GM18861 (cell line): ENCODE results near the gene PRSS22.
A peak's percentile ranks its signal among the peaks of the same experiment; 100 is the strongest.
"Not testable (repeated sequence)": the region's sequence is repeated elsewhere in the genome, so short reads cannot be mapped to it uniquely, and the experiment has no call there.

Experiments
- ATAC-seq: cut with Tn5 transposase; IDR thresholded peaks from one replicate; pipeline ENCODE4 v1.9.1; 2021; ENCODE audit not compliant: unreplicated experiment

The PRSS22 gene, protein sequence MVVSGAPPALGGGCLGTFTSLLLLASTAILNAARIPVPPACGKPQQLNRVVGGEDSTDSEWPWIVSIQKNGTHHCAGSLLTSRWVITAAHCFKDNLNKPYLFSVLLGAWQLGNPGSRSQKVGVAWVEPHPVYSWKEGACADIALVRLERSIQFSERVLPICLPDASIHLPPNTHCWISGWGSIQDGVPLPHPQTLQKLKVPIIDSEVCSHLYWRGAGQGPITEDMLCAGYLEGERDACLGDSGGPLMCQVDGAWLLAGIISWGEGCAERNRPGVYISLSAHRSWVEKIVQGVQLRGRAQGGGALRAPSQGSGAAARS

DNA sequence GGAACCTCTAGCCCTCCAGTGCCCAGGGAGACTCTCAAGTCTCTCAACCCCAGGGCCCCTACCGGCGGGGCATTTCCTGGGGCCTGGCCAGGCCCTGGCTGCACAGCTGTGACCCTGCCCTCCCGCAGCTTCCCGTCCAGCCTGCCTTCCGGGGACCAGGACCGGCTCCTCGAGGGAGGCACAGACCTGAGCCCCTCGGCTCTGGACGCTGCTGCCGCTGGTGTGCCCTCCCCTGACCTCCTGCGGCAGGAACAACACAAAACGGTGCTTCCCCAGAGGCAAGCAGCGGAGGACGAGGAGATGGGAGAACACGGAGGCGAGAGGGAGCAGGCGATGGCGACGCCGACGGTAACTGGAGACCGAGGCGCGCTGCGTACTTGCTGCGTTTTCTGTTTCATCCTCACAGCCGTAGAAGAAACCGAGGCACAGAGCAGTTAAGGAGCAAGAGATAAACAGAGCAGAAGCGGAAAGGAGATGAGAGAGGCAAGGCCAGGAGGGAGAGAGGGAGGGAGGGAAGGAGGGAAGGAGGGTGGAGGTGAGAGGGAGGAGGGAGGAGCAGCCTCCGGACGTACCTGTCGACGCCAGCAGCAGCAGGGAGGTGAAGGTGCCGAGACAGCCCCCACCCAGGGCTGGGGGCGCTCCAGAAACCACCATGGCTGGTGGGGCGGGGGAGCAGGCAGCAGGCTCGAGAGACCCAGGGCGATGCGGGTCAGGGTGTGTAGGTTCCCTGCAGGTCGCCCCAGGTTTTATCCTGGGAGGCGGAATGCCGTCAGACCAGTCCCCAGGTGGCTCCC lies at the start of gene PRSS22:
Gene PRSS22, minus strand, starts transcription at position 720 of the 794 bp plus-strand sequence. Its CDS starts 66 bp downstream, at position 654.
- ATAC-seq, result no peak

DNA sequence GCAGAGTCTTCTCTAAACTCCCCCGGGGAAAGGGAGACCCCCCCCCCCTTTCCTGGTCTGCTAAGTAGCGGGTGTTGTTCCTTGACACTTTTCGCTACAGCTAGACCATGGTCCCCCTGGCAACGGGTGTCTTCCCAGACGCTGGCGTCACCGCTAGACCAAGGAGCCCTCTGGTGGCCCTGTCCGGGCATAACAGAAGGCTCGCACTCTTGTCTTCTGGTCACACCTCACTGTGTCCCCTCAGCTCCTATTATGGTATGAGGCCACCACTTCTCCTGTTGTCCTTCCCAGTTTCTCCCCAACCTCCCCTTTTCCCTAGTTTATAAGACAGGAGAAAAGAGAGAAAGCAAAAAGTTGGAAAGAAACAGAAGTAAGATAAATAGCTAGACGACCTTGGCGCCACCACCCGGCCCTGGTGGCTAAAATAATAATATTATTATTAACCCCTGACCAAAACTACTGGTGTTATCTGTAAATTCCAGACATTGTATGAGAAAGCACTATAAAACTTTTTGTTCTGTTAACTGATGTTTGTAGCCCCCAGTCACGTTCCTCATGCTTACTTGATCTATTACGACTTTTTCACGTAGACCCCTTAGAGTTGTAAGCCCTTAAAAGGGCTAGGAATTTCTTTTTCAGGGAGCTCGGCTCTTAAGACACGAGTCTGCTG lies 49.2 kb upstream of the PRSS22 start:
- not testable (repeated sequence) for ATAC-seq

GRCh38 chr16:2905988-2906387 lies 48.0 kb upstream of the PRSS22 start:
- no peak for ATAC-seq

DNA sequence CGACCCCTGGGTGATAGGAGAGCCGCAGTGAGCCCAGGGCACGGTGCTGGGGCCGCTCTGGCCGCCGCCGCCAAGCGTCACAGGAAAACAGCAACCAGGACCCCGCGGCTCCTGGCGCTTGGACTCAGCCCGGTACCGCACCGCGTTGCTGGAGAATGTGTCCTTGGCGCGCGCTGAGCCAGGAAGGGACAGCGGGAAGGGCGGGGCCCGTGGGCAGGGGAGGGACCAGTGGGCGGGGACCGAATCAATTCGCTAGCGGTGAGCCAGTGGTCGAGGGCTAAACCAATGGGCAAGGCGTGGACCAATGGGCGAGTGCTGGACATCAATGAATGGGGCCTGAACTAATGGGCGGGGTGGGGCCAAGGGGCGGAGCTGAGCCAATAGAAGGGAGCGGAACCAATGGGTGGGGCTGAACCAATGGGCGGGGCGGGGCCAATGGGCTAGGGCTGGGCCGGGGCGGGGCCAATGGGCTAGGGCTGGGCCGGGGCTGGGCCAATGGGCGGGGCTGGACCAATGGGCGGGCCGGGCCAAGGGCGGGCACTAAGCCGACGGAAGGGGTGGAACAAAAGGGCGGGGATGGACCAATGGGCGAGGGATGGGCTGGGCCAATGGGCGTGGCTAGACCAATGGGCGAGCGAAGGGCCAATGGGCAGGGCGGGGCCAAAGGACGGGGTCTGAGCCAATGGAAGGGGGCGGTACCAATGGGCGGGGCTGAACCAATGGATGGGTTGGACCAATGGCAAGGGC lies 47.4 kb upstream of the PRSS22 start:
- peak; percentile 57 for ATAC-seq

DNA sequence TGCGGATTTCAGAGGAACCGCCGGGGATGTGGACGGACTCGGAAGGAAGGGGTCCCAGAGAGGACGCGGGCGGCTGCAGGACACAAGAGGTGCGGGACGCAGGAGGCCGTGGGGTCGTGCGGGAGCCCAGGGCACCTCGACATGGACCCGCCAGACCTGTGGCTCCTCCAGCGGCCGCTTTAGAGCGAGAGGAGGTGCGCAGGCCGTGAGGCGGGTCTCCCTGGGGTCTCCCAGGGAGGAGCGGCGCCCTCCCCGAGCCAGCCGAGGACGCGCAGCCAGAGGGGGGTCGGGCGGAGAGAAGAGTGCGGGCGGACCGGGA lies 46.9 kb upstream of the PRSS22 start:
- peak; percentile 28 for ATAC-seq

DNA sequence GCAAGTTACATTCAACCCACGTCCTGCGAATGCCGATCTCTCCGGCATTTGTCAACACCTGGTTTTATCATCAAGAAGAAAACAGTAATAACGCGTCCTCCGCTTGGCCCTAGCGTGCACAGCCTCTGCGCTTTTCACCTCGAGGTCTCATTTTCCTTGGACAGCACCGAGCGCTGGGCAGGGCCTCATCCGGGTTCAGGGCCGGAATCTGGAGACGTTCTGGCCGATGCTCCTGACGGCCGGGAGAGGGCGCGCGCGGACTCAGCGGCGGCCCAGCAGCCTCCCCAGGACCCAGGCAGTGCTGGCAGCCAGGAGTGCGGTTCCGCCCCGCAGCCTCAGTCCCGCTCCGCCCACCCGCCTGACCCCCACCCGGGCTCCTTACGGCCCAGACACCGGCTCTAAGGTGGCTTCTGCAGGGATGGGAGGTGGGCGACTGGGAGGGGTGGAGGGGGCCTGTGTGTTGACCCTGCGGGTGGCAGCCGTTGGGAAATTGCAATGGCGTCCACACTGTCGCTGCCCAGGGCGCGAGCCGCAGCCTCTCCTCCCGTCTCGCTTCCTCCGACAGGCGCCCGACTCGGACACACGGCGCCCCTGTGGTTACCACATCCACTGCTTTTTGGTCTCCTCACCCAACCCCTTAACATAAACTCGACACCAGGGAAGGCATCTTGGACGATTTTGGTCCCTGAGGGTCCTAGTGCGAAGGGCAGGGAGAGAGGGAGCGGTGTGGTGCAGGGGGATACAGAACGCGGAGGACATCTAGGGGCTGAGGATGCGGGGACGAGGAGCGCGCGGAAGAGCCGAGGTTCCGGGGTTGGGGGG lies 46.3 kb upstream of the PRSS22 start:
- ATAC-seq, result peak; percentile 51

DNA sequence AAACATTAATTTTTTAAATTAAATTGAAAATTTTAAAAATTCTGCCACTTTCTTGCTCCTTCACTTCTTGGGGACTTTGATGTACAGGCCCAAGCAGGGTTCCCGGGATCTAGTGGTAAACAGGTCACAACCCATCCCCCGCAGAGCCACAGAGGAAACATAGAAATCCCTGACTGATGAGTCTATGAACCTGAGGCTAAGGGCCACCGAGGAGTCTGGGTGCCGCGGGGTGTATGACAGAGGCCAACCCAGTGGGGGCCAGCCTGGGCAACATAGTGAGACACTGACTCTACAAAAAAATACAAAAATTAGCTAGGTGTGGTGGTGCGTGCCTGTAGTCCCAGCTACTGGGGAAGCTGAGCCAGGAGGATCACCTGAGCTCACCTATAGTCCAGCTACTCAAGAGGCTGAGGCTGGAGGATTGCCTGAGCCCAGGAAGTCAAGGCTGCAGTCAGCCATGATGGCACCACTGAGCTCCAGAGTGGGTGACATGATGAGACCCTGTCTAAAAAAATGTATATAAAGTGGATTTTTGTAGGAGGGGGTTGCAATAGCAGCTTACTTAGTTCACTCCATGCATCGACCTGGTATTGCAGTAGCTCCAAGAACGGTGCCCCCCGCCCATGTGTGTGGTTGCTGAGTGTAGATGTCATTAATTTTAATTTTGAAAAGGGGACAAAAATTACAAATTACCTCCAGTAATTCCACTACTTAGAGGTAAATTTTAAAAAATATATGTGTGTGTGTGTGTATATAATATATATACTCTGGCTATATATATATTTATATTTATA lies 44.6 kb upstream of the PRSS22 start:
- ATAC-seq, result no peak

DNA sequence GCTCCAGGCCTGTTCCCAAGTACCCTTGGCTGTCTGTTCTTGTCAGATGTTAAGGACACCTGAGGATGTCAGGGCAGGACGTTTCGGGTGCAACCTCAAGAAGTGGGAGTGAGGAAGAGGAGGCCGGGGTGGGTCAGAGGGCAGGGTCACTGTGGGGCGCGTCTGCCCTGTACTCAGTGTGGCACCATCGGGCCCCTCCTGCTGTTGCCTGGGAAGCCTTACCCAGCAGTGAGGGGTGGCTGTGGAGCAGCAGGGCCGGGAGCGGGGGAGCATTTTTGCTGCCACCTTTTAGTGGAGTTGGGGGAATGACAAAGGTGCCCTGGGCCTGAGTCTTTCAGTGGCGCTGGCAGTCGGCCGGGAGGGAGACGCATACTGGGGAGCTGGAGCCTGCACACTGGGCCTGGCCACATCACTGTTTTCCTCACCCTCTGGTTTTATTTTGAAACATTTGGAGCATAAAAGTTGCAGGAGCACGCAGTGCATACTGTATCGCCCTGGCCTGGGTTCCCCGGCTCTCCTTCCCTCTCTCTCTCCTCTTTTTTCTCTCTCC lies 42.6 kb upstream of the PRSS22 start:
- no peak for ATAC-seq

- no peak for ATAC-seq
These were observed 41.6 kb upstream of the PRSS22 start for GRCh38 chr16:2899564-2900072.

GRCh38 chr16:2898831-2899563 lies 41.0 kb upstream of the PRSS22 start:
- no peak for ATAC-seq

GRCh38 chr16:2897110-2897509 lies 39.1 kb upstream of the PRSS22 start:
- peak; percentile 59 for ATAC-seq

DNA sequence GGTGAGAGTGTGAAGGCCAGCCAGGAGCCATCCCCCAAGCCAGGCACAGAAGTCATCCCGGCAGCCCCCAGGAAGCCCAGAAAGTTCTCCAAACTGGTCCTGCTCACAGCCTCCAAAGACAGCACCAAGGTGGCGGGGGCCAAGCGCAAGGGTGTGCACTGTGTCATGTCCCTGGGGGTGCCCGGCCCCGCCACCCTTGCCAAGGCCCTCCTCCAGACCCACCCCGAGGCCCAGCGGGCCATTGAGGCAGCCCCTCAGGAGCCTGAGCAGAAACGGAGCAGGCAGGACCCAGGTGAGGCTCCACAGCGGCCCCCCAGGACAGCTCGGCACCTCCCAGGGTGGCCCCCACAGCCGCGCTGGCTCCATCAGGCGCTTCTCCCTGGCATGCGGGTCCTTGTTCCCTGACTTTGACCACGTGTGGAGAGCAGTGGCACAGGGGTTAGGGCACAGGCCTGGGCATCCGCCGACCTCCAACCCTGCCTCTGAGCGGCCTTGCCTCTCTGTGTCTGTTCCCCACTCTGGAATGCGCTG lies 38.6 kb upstream of the PRSS22 start:
- ATAC-seq, result no peak

- ATAC-seq, result no peak
These were observed 37.8 kb upstream of the PRSS22 start for GRCh38 chr16:2895813-2896212.

DNA sequence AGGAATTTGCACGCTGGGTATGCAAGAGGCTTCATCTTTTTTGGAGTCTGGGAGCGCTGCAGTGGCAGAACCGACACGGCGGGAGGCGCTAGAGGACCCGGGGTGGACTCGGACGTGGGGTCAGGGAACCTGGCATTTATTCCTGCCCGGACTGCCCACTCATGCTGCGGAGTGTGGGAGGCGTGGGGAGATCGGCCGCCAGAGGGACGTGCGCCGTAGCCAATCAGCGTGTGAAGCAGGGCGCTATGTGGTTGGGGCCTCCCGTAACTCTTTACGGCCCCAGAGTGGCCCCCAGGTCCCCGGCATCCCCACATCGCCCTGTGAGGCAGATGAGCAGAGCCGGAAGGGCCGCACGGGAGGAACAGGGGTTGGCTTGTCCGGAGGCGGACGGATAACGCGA lies 36.3 kb upstream of the PRSS22 start:
- no peak for ATAC-seq

- ATAC-seq, result no peak
These were observed 26.1 kb upstream of the PRSS22 start for GRCh38 chr16:2884041-2884451.

DNA sequence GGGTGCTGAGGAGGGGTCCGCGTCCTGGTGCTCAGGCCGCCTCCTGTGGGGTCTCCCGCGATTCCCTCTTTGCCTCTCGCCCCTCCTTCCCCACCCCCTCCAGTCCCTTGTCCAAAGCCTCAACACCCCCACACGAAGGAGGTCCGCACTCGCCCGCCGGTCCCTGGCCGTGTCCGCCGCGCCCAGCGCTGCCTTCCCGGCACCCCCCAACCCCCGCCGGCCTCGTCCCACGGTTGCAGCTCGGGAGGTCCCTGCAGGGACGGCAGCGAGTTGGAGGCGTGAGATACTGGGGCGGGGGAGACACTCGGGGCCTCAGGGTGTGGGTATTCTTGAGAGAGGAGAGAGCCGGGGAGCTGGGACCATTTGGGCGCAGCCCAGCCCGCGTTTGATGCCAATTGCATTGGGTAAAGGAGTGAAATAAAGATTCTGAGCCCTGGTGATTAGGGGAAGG lies 25.5 kb upstream of the PRSS22 start:
- no peak for ATAC-seq

GRCh38 chr16:2882650-2883457 lies 24.9 kb upstream of the PRSS22 start, which contains the start of gene FLYWCH2:
Gene FLYWCH2, plus strand, starts transcription at chr16:2883215. Its CDS starts 13,235 bp downstream, at chr16:2896450.
- ATAC-seq, result peak; percentile 73
